Measurements from ENCODE around the gene VPS8.

The VPS8 gene

DNA sequence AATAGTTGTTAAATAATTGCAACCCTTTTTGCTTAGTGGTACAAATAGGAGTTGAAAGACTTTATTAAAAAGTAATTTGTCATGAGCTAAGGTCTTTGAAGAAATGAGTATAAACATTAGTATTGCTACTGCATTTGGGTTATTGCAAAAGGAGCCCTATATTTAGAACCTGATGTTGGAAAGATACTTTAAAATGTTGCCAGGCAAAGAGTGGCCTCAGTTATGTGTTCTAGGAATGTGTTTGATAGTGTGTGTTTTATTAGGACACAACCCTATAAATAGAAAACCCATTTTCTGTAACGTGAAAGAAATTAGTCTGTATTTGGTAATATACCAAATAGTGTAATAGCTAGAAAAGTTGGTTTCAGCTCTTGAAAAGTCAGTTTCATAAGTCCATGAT is 10.7 kb downstream of the VPS8 start:
- TF ChIP-seq, protein P1, sequence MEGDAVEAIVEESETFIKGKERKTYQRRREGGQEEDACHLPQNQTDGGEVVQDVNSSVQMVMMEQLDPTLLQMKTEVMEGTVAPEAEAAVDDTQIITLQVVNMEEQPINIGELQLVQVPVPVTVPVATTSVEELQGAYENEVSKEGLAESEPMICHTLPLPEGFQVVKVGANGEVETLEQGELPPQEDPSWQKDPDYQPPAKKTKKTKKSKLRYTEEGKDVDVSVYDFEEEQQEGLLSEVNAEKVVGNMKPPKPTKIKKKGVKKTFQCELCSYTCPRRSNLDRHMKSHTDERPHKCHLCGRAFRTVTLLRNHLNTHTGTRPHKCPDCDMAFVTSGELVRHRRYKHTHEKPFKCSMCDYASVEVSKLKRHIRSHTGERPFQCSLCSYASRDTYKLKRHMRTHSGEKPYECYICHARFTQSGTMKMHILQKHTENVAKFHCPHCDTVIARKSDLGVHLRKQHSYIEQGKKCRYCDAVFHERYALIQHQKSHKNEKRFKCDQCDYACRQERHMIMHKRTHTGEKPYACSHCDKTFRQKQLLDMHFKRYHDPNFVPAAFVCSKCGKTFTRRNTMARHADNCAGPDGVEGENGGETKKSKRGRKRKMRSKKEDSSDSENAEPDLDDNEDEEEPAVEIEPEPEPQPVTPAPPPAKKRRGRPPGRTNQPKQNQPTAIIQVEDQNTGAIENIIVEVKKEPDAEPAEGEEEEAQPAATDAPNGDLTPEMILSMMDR (IDR thresholded peaks at IDR 0.05; ENCODE audit: extremely low read depth, missing control alignments): no peak
- DNase-seq (ENCODE audit: low spot score): no peak

DNA sequence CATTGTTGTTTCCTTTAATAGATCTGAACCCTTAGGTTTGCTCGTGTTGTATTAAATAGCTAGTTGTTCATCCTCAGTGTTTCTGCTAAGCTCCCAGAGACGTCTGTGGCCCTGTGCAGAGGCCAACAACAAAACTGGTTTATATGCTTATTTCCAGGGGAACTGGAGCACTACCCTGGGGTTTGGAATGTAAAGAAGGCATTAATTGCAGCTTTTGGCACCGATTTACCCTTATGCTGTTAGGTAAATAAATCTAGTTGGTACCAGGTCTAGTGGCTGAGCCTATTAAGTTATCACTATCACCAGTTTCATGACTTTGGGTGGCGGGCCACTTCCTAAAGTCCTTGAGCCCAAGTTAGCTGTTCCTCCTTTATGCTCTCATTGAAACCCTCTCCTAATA is 12.0 kb downstream of the VPS8 start:
- TF ChIP-seq, protein P1 (IDR thresholded peaks at IDR 0.05; ENCODE audit: extremely low read depth, missing control alignments): no peak
- DNase-seq (ENCODE audit: low spot score): no peak

DNA sequence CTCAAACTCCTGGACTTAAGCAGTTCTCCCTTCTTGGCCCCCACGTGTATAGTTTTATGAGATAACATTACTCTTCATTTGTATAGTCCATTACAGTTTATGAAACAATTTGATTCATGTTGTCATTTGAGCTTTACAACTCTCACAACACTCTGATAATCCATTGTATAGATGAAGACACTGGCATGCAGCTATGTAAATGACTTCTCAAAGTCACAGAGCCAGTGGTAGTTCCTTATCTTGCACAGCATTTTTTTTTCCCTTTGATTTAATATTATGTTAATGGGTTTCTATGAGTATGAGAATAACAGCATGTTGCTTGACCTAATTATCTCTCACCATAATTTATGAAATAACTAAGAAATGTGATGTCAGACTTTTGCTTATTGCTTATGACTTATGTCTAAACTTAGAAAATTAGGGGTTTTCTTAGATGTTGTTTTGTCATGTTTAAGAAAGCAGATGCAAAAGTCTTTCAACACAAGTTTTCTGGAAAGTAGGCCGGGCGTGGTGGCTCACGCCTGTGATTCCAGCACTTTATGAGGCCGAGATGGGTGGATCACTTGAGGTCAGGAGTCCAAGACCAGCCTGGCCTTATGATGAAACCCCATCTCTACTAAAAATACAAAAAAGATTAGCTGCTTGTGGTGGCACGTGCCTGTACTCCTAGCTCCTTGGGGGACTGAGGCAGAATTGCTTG is 13.3 kb downstream of the VPS8 start:
- no peak for DNase-seq (ENCODE audit: low spot score)
- TF ChIP-seq, protein P1 (IDR thresholded peaks at IDR 0.05; ENCODE audit: extremely low read depth, missing control alignments): no peak

DNA sequence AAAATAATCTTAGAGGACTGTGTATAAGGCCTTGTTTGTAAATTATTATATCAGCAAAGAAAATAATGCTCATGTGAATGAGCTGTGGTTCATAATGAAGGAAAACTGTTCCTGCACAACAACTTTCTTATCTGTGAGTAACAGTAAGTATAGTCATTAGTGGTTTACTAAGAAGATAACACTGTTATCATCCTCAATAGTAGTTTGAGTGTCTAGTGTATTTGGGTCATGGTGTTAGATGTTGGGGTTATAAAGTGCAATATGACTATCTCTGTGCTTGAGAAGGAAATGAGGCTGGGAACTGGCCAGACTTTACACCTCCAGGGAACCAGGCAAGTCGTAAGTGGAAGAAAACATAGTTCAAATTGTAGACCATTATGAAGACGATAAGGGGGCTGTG is 15.6 kb downstream of the VPS8 start:
- TF ChIP-seq, protein P1 (IDR thresholded peaks at IDR 0.05; ENCODE audit: extremely low read depth, missing control alignments): no peak

DNA sequence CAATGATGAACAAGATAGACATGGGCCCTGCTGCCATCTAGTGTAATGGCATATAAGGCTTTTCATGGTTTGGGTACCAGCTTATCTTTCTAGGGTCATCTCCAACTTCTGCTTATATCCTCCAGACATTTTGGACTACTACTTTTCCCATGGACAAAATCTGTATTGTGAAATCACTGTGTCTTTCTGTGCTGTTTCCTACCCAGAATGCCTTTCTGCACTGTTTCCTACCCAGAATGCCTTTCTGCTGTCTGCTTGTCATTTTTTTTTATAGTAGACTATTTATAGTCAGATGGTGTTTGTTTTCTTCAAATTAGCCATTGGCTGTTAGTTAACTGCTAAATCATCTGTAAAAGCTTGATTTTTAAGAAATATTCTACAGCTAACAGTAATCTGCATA is 20.1 kb downstream of the VPS8 start:
- TF ChIP-seq, protein P1 (IDR thresholded peaks at IDR 0.05; ENCODE audit: extremely low read depth, missing control alignments): no peak
- DNase-seq (ENCODE audit: low spot score): no peak

More for the DNA sequence above, 15.6 kb downstream of the VPS8 start:
- DNase-seq (ENCODE audit: low spot score): no peak

DNA sequence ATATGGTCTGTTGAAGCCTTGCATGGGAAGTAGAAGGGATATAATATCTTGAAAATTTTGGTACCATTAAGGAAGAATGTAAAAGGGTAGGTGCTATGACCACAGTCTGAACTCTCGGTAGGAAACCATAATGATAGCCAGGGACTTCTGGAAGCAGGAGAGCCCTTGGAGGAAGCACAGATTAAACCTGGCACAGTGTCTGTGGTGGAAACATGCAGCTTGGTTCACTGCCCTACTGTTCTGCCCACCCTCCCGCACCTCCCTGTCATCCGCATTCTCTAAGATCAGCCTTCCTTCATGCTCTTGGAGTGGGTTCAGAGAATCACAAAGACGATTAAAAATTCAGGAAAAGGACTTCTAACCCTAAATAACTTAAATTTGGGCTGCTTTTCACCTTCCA is 20.9 kb downstream of the VPS8 start:
- no peak for DNase-seq (ENCODE audit: low spot score)

DNA sequence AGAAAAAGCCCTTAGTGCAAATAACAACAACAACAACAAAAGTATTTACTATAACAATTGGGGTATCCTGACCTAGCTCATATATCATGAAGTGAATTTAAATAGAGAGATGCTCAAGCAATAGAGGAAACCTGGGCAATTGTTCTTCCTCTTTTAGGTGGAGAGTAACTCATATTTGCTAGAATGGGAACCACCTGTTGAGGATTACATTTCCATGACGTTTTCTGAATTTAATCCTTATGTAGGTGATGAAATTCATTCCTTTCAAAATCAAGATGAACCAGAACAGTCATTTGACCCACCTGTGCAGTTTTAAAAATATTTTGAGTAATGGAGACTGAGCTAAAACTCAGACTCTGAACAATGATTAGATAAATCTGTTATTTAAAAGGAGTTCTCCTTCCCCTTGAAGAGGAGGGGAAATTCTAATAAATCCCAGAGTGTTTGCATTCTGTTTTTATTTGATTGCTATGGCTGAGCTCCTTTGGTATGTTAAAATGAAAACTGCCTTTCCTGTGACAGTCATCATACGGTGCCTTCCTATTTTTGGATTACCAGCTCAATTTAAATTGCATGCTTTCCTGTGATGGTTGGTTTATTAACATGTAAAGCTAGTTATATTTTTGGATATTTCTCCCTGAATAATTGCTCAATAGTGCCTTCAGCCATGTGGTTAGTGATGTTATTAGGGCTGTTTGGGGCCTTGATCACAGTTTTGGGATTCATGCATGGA is 24.3 kb downstream of the VPS8 start:
- no peak for DNase-seq (ENCODE audit: low spot score)
- TF ChIP-seq, protein P1 (IDR thresholded peaks at IDR 0.05; ENCODE audit: extremely low read depth, missing control alignments): no peak

More for the DNA sequence above, 20.9 kb downstream of the VPS8 start:
- TF ChIP-seq, protein P1 (IDR thresholded peaks at IDR 0.05; ENCODE audit: extremely low read depth, missing control alignments): no peak
